Endothelial cell of umbilical vein (primary cell): ENCODE measurements around the gene PNPO.

Experiments used
- POLR2A ChIP-seq: IDR thresholded peaks from 2 replicates; pipeline ENCODE4 v1.6.1; 2012; ENCODE audit warnings: low read depth, mild to moderate bottlenecking, control low read depth, low read length
- TF ChIP-seq, protein P1 (sequence below), 2 donors: IDR thresholded peaks; 1 replicate in 1 of 2; 2 replicates in 1 of 2; pipeline ENCODE4 v1.5.1; 2011; ENCODE audit warnings: low read length in 2 of 2, mild to moderate bottlenecking in 2 of 2, moderate library complexity in 2 of 2, control low read depth in 1 of 2, inconsistent platforms in 1 of 2, low read depth in 1 of 2; ENCODE audit not compliant: insufficient read depth in 1 of 2; ENCODE audit errors: extremely low read depth in 1 of 2

DNA sequence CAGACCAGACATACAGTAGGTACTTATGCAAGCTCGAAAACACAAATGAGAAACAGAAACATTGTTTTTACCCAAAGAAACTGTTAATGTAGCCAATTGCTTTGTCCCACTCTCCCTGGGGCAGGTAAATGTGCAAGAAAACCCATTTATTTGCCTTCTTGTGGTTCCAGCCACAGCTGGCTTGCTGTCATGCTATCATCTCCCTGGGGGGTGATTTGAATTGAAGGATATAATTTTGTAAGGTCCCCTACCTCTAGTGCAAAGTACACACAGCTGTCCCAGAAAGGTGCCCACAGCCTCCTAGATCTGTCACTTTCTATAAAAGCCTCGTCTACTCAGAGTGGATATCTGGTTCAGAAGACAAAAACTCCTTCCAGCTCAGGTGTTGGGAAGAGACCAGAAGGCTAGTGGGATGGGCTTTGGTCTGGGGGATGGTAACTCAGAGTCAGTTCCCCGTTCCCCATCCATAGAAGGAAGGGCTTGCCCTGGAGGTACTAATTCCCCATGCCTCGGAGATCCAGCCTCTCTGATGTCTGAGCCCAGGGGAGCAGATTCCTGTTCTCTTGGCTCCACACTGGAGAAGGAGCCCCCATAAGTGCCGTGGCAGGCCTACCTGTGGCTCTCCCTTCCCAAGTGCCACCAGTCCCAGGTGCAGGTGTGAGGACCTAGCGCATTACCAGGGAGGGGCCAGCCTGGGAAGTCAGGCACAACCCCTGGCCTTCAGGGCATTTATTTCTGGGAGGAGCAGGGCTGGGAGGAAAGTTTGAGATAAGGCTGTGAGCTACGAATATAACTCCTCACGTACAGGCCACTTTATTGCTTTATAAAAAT lies 18.7 kb downstream of the PNPO start:
- TF ChIP-seq, protein P1, sequence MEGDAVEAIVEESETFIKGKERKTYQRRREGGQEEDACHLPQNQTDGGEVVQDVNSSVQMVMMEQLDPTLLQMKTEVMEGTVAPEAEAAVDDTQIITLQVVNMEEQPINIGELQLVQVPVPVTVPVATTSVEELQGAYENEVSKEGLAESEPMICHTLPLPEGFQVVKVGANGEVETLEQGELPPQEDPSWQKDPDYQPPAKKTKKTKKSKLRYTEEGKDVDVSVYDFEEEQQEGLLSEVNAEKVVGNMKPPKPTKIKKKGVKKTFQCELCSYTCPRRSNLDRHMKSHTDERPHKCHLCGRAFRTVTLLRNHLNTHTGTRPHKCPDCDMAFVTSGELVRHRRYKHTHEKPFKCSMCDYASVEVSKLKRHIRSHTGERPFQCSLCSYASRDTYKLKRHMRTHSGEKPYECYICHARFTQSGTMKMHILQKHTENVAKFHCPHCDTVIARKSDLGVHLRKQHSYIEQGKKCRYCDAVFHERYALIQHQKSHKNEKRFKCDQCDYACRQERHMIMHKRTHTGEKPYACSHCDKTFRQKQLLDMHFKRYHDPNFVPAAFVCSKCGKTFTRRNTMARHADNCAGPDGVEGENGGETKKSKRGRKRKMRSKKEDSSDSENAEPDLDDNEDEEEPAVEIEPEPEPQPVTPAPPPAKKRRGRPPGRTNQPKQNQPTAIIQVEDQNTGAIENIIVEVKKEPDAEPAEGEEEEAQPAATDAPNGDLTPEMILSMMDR (IDR thresholded peaks at IDR 0.05; ENCODE audit: extremely low read depth in 1 of 2, insufficient read depth in 1 of 2, low read depth in 1 of 2, low read length in 2 of 2), result no peak
- TF ChIP-seq POLR2A, result no peak
